BE2C (cell line): ENCODE results near the gene STRBP.
"Not testable (repeated sequence)": the region's sequence is repeated elsewhere in the genome, so short reads cannot be mapped to it uniquely, and the experiment has no call there.

Source experiments
- DNase-seq: peaks from one replicate; pipeline ENCODE4 v3.0.0-alpha.2; 2020
- H3K27me3 ChIP-seq: fragments of 250-450 bp; sonication (Bioruptor Pico); 2 replicates; pipeline ENCODE4 v1.5.1; 2020; ENCODE audit warnings: mild to moderate bottlenecking
- H3K36me3 ChIP-seq: fragments of 250-450 bp; sonication (Bioruptor Pico); 2 replicates; pipeline ENCODE4 v1.5.1; 2020; ENCODE audit warnings: mild to moderate bottlenecking
- H3K4me1 ChIP-seq: fragments of 250-450 bp; sonication (Bioruptor Pico); 2 replicates; pipeline ENCODE4 v1.5.1; 2020
- H3K4me3 ChIP-seq: 2 replicates; pipeline ENCODE4 v1.5.1; 2011; ENCODE audit warnings: low read depth, low read length
- H3K9me3 ChIP-seq: fragments of 250-450 bp; sonication (Bioruptor Pico); 2 replicates; pipeline ENCODE4 v1.5.1; 2020
- CTCF ChIP-seq: IDR thresholded peaks from 2 replicates; pipeline ENCODE4 v1.5.1; 2012; ENCODE audit warnings: mild to moderate bottlenecking, low read depth, low read length

STRBP gene

DNA sequence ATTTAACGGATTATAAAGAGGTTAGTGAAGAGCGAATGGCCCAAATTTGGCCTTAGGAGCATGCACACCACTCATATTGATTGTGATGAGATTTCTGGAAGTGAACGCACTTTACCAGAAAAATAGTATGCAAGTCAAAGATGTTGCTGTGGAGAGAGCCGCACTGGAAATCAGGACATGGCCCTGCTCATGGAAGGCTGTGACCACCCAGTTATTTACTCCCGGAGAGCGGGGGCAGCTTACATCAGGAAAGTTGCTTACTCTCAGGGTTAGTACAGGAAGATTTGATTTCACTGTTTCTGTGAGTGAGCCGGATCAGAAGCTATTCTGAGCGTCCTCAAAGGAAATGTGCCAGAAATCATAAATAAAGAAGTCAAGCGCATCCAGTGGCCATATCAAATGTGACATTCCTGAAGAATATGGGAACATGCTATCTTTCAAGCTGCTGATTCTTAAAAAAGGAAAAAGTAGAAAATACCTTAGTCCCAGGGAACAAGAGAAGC lies 42.9 kb upstream of the STRBP start:
- Histone ChIP-seq H3K4me3 (no peak overlapping the region), H3K27me3 (no peaks in the 10 kb centered on the region), H3K36me3 (no peaks in the 10 kb centered on the region), H3K9me3 (no peaks in the 10 kb centered on the region), H3K4me1 (no peaks in the 10 kb centered on the region)
- TF ChIP-seq CTCF, result no peak
- no peak for DNase-seq

DNA sequence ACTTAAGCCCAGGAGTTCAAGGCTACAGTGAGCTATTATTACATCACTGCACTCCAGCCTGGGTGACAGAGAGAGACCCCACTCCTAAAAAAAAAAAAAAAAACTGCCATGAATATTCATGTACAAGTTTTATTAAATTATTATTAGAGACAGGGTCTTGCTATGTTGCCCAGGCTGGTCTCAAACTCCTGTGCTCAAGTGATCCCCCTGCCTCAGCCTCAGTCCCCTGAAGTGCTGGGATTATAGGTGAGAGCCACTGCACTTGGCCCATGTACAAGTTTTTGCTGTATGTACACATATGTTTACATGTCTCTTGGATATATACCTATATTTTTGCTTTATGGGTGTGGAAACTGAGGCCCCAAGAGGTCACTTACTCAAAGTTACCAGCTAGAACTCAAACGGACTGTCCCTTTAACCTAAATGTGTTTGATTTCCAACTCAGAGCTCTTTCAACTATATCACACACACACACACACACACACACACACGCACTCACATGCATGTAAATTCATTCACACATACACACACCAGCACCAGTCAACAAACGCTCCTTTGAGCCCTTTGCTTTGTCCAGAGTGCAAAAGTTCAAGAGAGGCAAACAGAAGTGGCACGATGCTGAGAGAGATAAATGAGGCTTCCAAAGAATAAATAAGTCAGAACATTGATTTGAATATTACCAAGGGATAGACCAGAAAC lies 42.3 kb upstream of the STRBP start:
- Histone ChIP-seq H3K4me1 (no peaks in the 10 kb centered on the region), H3K27me3 (no peaks in the 10 kb centered on the region), H3K4me3 (no peak overlapping the region), H3K9me3 (no peaks in the 10 kb centered on the region), H3K36me3 (no peaks in the 10 kb centered on the region)
- no peak for TF ChIP-seq CTCF
- DNase-seq, result no peak

GRCh38 chr9:123309611-123310010 lies 41.2 kb upstream of the STRBP start:
- no peak overlapping the region for H3K4me3 ChIP-seq
- no peak for TF ChIP-seq CTCF
- no peak for DNase-seq
- H3K4me1 ChIP-seq, result no peaks in the 10 kb centered on the region
- no peaks in the 10 kb centered on the region for H3K27me3 ChIP-seq
- no peaks in the 10 kb centered on the region for H3K36me3 ChIP-seq
- H3K9me3 ChIP-seq, result no peaks in the 10 kb centered on the region

- no peaks in the 10 kb centered on the region for H3K9me3 ChIP-seq
- DNase-seq, result no peak
- H3K4me3 ChIP-seq, result no peak overlapping the region
Observed at GRCh38 chr9:123305879-123306278, 37.5 kb upstream of the STRBP start.

DNA sequence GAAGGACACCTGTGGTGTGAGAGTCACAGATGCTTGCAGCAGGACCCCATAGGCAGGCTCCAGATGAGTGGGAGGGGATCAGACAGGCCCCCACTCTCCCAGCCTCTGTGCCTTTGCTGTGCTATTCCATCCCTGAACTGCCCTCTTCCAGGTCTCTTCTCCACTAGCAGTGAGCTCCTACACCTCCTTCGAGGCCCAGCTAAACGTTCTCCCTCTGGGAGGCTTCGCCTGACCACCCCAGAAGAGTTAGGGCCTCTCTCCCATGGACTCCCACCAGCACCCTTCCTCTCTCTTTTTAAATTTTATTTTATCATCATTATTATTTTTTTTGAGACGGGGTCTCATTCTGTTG lies 35.9 kb upstream of the STRBP start:
- no peak for DNase-seq
- Histone ChIP-seq H3K4me1 (no peaks in the 10 kb centered on the region), H3K36me3 (no peaks in the 10 kb centered on the region), H3K27me3 (no peaks in the 10 kb centered on the region), H3K4me3 (no peak overlapping the region), H3K9me3 (no peaks in the 10 kb centered on the region)
- TF ChIP-seq CTCF, result no peak

More at GRCh38 chr9:123305879-123306278, 37.5 kb upstream of the STRBP start:
- Histone ChIP-seq H3K36me3 (no peaks in the 10 kb centered on the region), H3K4me1 (no peaks in the 10 kb centered on the region), H3K27me3 (no peaks in the 10 kb centered on the region)
- no peak for TF ChIP-seq CTCF

DNA sequence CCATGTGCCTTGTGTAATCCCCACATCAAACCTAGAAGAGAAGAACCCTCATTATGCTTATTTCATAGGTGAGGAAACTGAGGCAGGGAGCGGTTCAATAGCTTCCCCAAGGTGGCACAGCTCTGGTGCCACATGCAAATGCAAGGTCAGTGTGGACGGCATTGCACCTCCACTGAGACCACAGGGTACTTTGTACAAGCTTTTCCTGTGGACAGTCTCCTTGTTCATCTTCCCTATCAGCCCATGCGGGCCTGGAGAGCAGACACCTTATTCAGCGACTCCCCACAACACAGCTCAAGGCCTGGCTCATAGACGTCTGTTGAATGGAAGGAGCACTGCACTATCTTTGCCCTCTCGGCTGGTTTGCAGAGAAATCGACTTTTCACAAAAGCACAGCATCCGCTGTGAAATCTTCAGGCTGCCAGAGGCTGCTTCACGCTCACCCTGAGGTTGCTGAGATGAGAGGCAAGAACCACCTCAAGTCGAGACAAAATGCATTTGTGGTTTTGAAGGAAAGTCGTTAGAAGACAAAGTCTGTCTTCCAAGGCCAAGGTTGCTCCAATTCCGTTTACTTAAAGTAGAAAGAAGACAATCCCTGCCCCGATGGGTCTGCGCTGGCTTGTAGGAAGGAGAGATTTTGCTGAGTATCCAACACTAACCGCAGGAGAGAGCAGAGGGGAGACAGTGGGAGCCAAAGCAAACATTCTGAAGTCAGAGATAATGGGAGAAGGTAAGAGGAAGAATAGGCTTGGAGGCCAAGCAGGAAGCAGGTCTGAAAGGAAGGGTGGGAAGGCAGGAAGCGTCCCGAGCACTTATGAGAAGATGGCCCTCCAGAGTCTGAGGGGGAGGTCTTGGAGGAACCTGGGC lies 34.2 kb upstream of the STRBP start:
- Histone ChIP-seq H3K9me3 (no peaks in the 10 kb centered on the region), H3K4me3 (no peak overlapping the region), H3K27me3 (no peaks in the 10 kb centered on the region), H3K36me3 (no peaks in the 10 kb centered on the region), H3K4me1 (no peaks in the 10 kb centered on the region)
- no peak for DNase-seq
- TF ChIP-seq CTCF, result no peak

DNA sequence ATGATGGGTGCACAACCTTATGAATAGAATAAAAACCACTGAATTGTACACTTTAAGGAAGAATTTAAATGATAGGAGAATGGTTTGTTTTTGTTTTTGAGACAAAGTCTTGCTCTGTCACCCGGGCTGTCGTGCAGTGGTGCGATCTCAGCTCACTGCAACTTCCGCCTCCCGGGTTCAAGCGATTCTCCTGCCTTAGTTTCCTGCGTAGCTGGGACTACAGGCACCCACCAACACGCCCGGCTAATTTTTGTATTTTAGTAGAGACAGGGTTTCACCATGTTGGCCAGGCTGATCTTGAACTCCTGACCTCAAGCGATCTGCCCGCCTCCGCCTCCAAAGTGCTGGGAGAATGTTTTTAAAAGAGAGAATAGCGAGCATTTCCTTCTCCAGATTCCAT lies 33.5 kb upstream of the STRBP start:
- DNase-seq, H3K9me3 ChIP-seq, H3K36me3 ChIP-seq, H3K4me3 ChIP-seq, H3K27me3 ChIP-seq, H3K4me1 ChIP-seq: not testable (repeated sequence)
